ENCODE results near the gene RRP8. TPM values are rescaled to one million over a fixed set of nuclear protein-coding genes. Genes with fewer than 3 reads are reported as not detected.

Gene RRP8
- total and polyA plus RNA-seq, 5 donors from 2014 or later: 21.0 to 30.9 (median 23.6) TPM

DNA sequence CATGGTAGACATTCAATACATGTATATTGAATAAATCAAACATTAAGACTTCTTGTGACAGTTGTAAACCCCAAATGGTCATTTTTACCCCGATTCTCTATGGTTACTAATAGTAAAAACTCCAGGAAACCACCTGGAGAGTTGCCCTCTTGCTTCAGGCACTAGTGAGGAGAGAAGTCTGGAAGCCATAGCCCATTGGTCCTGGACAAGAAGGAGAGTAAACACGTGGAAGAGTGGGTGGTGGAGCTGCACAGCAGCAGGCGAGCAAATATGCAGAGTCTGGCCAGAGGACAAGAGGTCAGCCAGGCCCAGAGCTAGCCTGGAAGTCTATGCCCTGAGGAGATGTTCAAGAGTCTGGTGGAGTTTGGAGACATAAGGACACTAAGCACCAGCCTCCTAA is 34.5 kb upstream of the RRP8 start:
- Mint-ChIP-seq H3K36me3 (peaks cover 7% of the 10 kb centered on the region), H3K4me1 (peaks cover 0 to 4% (median 0%) of the 10 kb centered on the region in 4 donors), H3K27me3 (no peaks in the 10 kb centered on the region), H3K27ac (no peak overlapping the region), H3K9me3 (no peaks in the 10 kb centered on the region), H3K4me3 (no peak overlapping the region)
- ATAC-seq (ENCODE audit: low read depth in 2 of 2) (no peak), DNase-seq (no peak)
- Histone ChIP-seq H3K27me3 (ENCODE audit: control insufficient read depth, insufficient read depth, low read length) (no peaks in the 10 kb centered on the region), H3K36me3 (ENCODE audit: control insufficient read depth, insufficient read depth, low read length) (no peaks in the 10 kb centered on the region), H3K4me1 (ENCODE audit: control insufficient read depth, insufficient read depth, low read length, poor library complexity, severe bottlenecking) (peaks cover 3% of the 10 kb centered on the region), H3K27ac (ENCODE audit: insufficient read depth, low read length, poor library complexity, severe bottlenecking) (no peak overlapping the region), H3K9me3 (ENCODE audit: control insufficient read depth in 2 of 2, low read length in 2 of 2) (no peaks in the 10 kb centered on the region), H3K4me3 (ENCODE audit: low read depth, low read length) (no peak overlapping the region)

DNA sequence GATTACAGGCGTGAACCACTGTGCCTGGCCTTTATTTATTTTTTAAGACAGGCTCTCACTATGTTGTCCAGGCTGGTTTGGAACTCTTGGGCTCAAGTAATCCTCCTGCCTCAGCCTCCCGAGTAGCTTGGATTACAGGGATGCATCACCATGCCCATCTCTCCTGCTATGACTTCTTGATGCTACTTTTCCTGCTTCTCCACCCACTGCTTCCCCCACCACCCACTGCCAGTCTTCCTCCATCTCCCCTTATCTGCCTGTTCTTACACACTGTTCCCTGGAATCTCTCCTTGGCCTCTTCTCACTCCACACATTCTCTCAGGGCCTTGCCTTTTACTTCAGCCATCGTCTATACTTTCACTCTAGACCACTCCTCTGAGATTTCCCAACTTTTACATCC is 33.1 kb upstream of the RRP8 start:
- Mint-ChIP-seq H3K27me3 (no peaks in the 10 kb centered on the region), H3K36me3 (peaks cover 8% of the 10 kb centered on the region), H3K4me3 (no peak overlapping the region), H3K27ac (no peak overlapping the region), H3K4me1 (peaks cover 0 to 4% (median 0%) of the 10 kb centered on the region in 4 donors), H3K9me3 (no peaks in the 10 kb centered on the region)
- Histone ChIP-seq H3K27me3 (ENCODE audit: control insufficient read depth, insufficient read depth, low read length) (no peaks in the 10 kb centered on the region), H3K9me3 (ENCODE audit: control insufficient read depth in 2 of 2, low read length in 2 of 2) (no peaks in the 10 kb centered on the region), H3K4me1 (ENCODE audit: control insufficient read depth, insufficient read depth, low read length, poor library complexity, severe bottlenecking) (no peaks in the 10 kb centered on the region), H3K27ac (ENCODE audit: insufficient read depth, low read length, poor library complexity, severe bottlenecking) (no peak overlapping the region), H3K4me3 (ENCODE audit: low read depth, low read length) (no peak overlapping the region), H3K36me3 (ENCODE audit: control insufficient read depth, insufficient read depth, low read length) (no peaks in the 10 kb centered on the region)
- no peak for DNase-seq
- ATAC-seq (ENCODE audit: low read depth in 2 of 2): no peak

DNA sequence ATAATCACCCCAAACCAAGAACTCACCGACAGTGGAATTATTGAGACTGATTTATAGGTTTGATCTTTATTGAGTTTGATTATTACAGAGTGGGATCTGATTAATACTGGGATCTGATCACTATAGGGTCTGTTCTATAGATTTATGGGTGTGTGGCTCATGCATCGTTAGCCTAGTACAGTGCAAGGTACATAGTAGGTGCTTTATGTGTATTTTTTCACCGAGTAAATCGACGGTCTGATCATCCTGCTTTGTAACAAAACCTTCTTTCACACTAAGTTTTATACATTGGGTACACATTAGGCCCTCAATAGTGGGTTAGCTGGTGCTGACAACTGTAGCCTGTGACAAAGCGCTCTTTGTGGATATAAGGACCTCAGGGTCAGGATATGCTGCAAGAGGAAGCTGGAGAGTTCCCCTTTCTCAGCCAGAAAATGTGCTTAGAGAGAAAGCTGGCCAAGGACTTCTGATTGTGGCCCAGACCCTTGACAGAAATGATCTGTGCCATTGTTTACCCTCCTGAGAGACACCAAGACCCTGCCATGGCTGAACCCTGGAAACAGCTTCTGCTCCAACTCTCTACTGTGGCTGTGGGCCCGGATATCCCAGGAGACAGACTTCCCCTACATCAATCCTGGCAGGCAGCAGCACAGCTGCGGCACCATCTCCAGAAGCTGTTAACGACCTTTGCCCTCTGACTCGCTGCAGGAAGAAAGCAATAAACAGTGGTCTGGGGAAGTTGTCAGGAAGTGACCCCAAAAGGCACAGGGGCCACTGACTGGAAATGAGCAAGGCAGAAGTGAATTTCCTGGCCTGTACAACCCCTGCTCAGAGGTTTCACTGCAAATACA is 31.9 kb upstream of the RRP8 start:
- H3K27ac ChIP-seq (ENCODE audit: insufficient read depth, low read length, poor library complexity, severe bottlenecking): no peak overlapping the region
- no peaks in the 10 kb centered on the region for H3K36me3 ChIP-seq (ENCODE audit: control insufficient read depth, insufficient read depth, low read length)
- H3K27ac Mint-ChIP-seq: no peak overlapping the region
- no peaks in the 10 kb centered on the region for H3K27me3 Mint-ChIP-seq
- H3K9me3 ChIP-seq (ENCODE audit: control insufficient read depth in 2 of 2, low read length in 2 of 2): no peaks in the 10 kb centered on the region
- DNase-seq: no peak
- peaks cover 0 to 4% (median 0%) of the 10 kb centered on the region in 4 donors for H3K4me1 Mint-ChIP-seq
- no peak for ATAC-seq (ENCODE audit: low read depth in 2 of 2)
- no peaks in the 10 kb centered on the region for H3K9me3 Mint-ChIP-seq
- no peak overlapping the region for H3K4me3 Mint-ChIP-seq
- H3K4me3 ChIP-seq (ENCODE audit: low read depth, low read length): no peak overlapping the region
- peaks cover 12% of the 10 kb centered on the region for H3K36me3 Mint-ChIP-seq
- H3K4me1 ChIP-seq (ENCODE audit: control insufficient read depth, insufficient read depth, low read length, poor library complexity, severe bottlenecking): no peaks in the 10 kb centered on the region
- H3K27me3 ChIP-seq (ENCODE audit: control insufficient read depth, insufficient read depth, low read length): no peaks in the 10 kb centered on the region

DNA sequence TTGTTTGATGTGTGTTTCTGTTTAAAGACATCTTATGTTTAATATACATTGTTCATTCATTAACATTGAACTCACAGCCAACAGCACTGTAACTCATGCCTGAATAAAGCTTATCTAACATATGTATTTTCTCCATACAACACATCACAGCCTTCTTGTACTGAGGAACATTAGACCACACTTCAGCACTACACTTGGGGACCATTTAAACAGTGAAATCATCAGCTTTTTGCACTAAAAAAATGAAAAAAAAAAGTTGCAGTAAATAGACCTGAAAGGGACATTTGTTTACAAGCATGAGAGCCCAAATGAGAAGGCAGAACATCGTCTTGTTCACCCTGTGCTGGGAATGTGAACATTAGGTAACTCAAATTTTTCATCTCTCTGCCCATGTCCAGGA is 31.1 kb upstream of the RRP8 start:
- Mint-ChIP-seq H3K9me3 (no peaks in the 10 kb centered on the region), H3K27ac (no peak overlapping the region), H3K36me3 (peaks cover 9% of the 10 kb centered on the region), H3K27me3 (no peaks in the 10 kb centered on the region), H3K4me3 (no peak overlapping the region), H3K4me1 (peaks cover 0 to 4% (median 0%) of the 10 kb centered on the region in 4 donors)
- ATAC-seq (ENCODE audit: low read depth in 2 of 2) (no peak), DNase-seq (no peak)
- Histone ChIP-seq H3K36me3 (ENCODE audit: control insufficient read depth, insufficient read depth, low read length) (no peaks in the 10 kb centered on the region), H3K27me3 (ENCODE audit: control insufficient read depth, insufficient read depth, low read length) (no peaks in the 10 kb centered on the region), H3K4me3 (ENCODE audit: low read depth, low read length) (no peak overlapping the region), H3K27ac (ENCODE audit: insufficient read depth, low read length, poor library complexity, severe bottlenecking) (no peak overlapping the region), H3K4me1 (ENCODE audit: control insufficient read depth, insufficient read depth, low read length, poor library complexity, severe bottlenecking) (no peaks in the 10 kb centered on the region), H3K9me3 (ENCODE audit: control insufficient read depth in 2 of 2, low read length in 2 of 2) (no peaks in the 10 kb centered on the region)

DNA sequence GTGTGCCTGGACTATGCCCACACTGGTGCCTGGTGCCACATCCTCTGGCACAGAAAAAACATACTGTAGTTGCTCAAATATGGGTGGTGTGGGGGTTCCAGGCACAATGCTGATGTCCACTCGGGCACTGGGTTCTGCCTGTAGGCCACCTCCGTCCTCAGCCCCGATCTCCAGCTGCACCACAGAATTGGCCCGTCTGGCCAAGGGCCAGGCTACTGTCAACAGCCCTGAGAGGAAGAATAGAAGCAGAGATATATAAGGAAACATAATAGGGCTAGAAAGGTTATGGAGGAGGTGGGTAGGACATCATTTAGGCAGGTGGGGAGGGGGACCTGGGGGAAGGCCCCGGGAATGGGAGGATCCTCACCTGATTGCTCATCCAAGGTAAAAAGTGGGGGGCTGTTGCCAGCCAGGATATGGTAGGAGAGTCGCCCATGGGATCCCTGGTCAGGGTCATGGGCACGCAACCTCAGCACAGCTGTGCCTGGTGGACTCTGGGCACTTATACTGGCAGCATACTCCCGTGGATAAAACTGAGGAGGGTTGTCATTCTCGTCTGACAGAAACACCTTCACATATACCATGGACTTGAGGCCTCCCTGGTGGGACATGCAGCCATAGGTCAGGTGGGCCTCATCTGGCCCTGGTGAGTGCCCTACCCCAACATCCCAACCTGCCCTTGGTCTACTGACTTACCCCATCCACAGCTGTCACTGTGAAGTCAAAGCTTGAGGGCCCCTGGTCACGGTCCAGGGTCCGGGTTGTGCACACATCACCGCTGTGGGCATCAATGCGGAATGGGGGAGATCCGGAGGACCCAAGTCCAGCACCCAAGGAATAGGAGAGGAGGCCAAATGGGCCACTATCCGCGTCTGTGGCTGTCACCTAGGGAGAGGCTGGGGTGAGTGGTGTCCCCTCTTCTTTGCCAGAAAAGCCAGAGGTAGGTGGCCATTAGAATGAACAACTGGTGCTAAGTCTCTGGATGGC is 30.3 kb upstream of the RRP8 start:
- Histone ChIP-seq H3K27ac (ENCODE audit: insufficient read depth, low read length, poor library complexity, severe bottlenecking) (no peak overlapping the region), H3K36me3 (ENCODE audit: control insufficient read depth, insufficient read depth, low read length) (no peaks in the 10 kb centered on the region), H3K4me3 (ENCODE audit: low read depth, low read length) (no peak overlapping the region), H3K9me3 (ENCODE audit: control insufficient read depth in 2 of 2, low read length in 2 of 2) (no peaks in the 10 kb centered on the region), H3K4me1 (ENCODE audit: control insufficient read depth, insufficient read depth, low read length, poor library complexity, severe bottlenecking) (no peaks in the 10 kb centered on the region), H3K27me3 (ENCODE audit: control insufficient read depth, insufficient read depth, low read length) (no peaks in the 10 kb centered on the region)
- no peak overlapping the region for H3K27ac Mint-ChIP-seq
- H3K36me3 Mint-ChIP-seq: peaks cover 5% of the 10 kb centered on the region
- no peak overlapping the region for H3K4me3 Mint-ChIP-seq
- H3K9me3 Mint-ChIP-seq: no peaks in the 10 kb centered on the region
- peaks cover 0 to 5% (median 0%) of the 10 kb centered on the region in 4 donors for H3K4me1 Mint-ChIP-seq
- no peak for DNase-seq
- ATAC-seq (ENCODE audit: low read depth in 2 of 2): no peak
- H3K27me3 Mint-ChIP-seq: no peaks in the 10 kb centered on the region

DNA sequence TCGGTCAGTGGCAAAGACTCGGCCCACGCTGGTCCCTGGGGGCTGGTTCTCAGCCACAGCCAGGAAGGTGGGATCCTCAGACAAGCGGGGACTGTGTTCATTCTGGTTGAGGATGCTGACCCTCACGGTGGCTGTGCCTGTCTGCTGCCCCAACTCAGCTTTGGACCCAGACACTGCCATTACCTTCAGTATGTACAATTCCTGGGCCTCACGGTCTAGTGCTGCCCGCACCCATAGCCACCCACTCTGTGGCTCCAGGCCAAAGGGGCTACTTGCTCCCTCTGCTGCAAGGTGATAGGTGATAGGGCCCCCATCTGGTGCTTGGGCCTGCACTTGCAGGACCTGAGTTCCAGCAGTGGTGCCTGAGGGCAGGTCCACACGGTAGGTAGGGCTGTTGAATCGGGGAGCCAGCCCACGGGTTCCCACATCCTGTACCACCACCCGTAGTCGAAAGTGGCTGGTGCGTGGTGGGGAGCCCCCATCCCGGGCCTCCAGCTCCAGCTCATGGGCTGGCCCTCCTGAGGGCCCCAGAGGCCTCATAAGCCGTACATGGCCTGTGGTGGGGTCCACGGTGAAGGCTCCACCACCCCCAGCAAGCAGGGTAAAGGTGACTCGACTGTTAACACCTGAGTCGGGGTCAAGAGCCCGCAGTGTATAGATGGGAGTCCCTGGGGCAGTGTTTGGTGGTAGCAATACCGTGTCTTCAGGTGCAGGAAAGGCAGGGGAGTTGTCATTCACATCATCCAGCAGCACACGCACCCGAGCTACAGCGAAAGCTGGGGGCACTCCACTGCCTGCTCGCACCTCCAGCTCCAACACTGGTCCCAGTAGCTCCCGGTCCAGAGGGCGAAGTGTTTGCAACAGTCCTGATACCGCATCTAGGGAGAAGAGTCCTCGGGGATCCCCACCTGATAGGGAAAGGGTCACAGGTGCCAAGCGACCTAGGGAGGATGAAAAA is 29.0 kb upstream of the RRP8 start:
- Histone ChIP-seq H3K4me1 (ENCODE audit: control insufficient read depth, insufficient read depth, low read length, poor library complexity, severe bottlenecking) (peaks cover 6% of the 10 kb centered on the region), H3K4me3 (ENCODE audit: low read depth, low read length) (no peak overlapping the region), H3K36me3 (ENCODE audit: control insufficient read depth, insufficient read depth, low read length) (no peaks in the 10 kb centered on the region), H3K27me3 (ENCODE audit: control insufficient read depth, insufficient read depth, low read length) (no peaks in the 10 kb centered on the region), H3K27ac (ENCODE audit: insufficient read depth, low read length, poor library complexity, severe bottlenecking) (no peak overlapping the region), H3K9me3 (ENCODE audit: control insufficient read depth in 2 of 2, low read length in 2 of 2) (no peaks in the 10 kb centered on the region)
- Mint-ChIP-seq H3K4me1 (peaks cover 4 to 15% (median 9%) of the 10 kb centered on the region in 4 donors), H3K27ac (no peak overlapping the region), H3K4me3 (no peak overlapping the region), H3K27me3 (no peaks in the 10 kb centered on the region), H3K36me3 (peaks cover 5% of the 10 kb centered on the region), H3K9me3 (no peaks in the 10 kb centered on the region)
- DNase-seq (no peak), ATAC-seq (ENCODE audit: low read depth in 2 of 2) (no peak)

DNA sequence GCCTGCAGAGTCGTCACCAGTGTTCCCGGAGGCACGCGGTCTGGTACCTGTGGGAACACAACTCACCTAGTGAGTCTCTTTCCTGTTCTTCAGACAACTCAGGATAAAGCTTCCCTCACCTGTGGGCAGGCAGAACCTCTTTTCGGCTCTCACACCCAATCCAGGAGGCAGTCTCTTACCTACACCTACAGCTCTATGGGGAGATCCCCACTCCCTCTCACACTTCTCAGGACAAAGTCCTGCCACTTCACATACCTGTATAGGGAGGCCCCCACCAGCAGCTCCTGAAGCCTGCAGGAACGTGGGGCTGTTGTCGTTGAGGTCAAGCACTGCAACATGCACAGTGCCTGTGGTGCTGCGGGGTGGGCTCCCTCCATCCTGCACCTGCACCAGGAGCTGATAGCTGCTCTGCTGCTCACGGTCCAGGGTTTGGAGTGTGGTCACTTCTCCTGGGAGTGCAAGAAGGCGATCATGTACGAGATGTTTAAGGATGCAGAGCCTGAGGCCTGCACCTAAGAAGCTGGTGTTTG is 28.0 kb upstream of the RRP8 start:
- Mint-ChIP-seq H3K9me3 (no peaks in the 10 kb centered on the region), H3K27me3 (no peaks in the 10 kb centered on the region), H3K36me3 (peaks cover 5% of the 10 kb centered on the region), H3K4me3 (no peak overlapping the region), H3K4me1 (peaks cover 4 to 20% (median 13%) of the 10 kb centered on the region in 4 donors), H3K27ac (peak overlapping the region in 1 of 3 donors; percentile 55)
- Histone ChIP-seq H3K27me3 (ENCODE audit: control insufficient read depth, insufficient read depth, low read length) (no peaks in the 10 kb centered on the region), H3K9me3 (ENCODE audit: control insufficient read depth in 2 of 2, low read length in 2 of 2) (no peaks in the 10 kb centered on the region), H3K27ac (ENCODE audit: insufficient read depth, low read length, poor library complexity, severe bottlenecking) (no peak overlapping the region), H3K4me3 (ENCODE audit: low read depth, low read length) (no peak overlapping the region), H3K4me1 (ENCODE audit: control insufficient read depth, insufficient read depth, low read length, poor library complexity, severe bottlenecking) (peaks cover 9% of the 10 kb centered on the region), H3K36me3 (ENCODE audit: control insufficient read depth, insufficient read depth, low read length) (no peaks in the 10 kb centered on the region)
- DNase-seq: no peak
- ATAC-seq (ENCODE audit: low read depth in 2 of 2): no peak
